Measurements from ENCODE around the gene OVCH2.
"Not testable (repeated sequence)": the region's sequence is repeated elsewhere in the genome, so short reads cannot be mapped to it uniquely, and the experiment has no call there.

Gene OVCH2

DNA sequence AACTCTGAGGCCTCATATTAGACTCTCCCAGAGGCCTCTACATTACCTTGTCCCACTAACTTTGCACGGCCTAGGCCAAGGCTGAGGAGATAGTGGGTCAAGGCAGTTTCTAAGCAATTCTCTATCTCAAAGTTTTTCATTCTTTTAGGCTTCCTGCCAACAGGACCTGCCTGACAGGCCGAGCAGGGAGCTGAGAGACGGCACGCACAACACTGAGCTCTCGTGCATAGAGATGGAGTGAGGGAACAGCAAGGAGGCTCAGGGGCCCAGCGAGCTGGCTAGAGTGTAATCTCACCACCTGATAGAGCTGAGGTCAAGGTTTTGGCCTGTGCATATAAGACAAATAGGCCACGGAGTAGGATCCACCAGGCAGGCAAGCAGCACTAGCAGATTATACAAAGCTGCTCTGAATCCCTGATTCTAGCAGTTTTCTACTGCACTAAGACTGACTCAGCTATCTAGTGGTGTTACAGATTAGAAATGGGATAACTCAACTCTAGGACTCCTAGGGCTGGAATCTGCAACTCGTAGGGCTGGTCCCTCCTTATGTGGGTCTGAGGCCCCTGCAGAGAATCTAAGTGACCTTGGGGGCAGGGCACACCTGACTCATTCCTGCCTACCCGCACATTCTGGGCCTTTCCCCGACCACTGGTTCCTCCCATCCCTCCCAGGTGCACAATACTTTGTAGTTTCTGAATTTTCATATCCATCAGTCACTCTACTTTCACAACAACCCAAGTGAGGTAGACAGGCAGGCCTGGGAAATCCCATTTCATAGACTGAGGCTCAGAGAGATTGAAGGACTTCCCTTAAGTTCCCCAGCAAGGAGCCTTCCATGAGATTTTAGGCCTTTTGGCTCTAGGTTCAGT is 34.7 kb downstream of the OVCH2 start:
- DNase-seq, result no peak

DNA sequence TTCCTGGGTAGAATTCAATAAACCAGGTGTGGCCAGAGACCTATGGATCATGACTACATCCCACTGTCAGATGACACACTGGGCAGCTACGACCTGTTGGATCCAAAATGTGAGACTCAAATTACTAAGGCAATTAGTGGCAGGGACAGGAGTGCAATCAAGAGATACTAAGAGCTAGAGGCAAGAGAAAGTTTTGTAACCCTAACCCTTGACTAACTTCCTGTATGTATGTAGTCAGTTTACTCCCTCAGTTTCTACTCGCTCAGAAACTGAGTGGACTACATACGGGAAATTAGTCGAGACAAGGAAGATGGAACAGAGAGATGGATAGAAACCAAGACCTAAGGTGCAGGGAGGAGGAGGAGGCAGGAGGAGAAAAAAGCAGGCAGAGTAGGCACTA is 35.6 kb downstream of the OVCH2 start:
- no peak for DNase-seq

GRCh38 chr11:7668911-7669310 is 37.4 kb downstream of the OVCH2 start:
- DNase-seq, result no peak

- DNase-seq, result no peak
Observed at GRCh38 chr11:7668464-7668863, 37.8 kb downstream of the OVCH2 start.

GRCh38 chr11:7667460-7667859 is 38.8 kb downstream of the OVCH2 start:
- DNase-seq, result no peak

DNA sequence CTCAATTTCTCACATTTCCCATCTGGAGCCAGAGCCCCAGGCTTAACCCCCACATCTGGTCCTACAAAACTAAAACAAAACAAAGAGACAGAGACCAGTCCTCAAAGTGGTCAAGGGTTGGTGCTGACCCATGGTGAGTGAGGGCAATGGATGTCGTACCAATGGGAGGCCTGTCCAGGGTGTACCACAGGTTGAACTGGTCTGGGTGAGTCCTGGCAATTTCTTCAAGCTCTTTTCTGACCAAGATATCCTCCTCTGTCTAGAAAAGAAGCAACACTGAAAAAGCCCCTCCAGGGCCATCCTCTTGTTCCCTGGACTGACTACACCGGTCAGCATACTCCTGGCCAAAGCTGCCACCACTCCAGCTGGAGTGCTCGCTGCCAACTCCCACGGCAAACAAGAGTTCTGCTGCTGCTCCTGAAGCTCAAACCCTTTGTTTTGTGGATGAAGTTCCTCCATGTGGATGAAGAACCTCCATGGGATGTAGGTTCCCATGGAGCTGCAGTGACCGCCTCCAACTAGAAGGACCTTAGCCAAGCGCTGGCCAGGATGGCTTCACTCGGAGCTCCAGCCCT is 39.9 kb downstream of the OVCH2 start:
- no peak for DNase-seq

GRCh38 chr11:7665473-7666291 is 40.6 kb downstream of the OVCH2 start:
- no peak for DNase-seq

- DNase-seq, result no peak
Observed at GRCh38 chr11:7664867-7665266, 41.4 kb downstream of the OVCH2 start.

DNA sequence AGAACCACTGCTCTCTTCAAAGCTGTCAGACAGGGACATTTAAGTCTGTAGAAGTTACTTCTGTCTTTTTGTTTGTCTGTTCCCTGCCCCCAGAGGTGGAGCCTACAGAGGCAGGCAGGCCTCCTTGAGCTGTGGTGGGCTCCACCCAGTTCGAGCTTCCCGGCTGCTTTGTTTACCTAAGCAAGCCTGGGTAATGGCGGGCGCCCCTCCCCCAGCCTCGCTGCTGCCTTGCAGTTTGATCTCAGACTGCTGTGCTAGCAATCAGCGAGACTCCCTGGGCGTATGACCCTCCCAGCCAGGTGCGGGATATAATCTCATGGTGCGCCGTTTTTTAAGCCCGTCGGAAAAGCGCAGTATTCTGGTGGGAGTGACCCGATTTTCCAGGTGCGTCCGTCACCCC is 42.7 kb downstream of the OVCH2 start:
- not testable (repeated sequence) for DNase-seq

GRCh38 chr11:7657306-7658025 is 48.8 kb downstream of the OVCH2 start:
- DNase-seq, result no peak

GRCh38 chr11:7656704-7657103 is 49.6 kb downstream of the OVCH2 start:
- DNase-seq, result no peak

GRCh38 chr11:7655253-7656217 is 50.7 kb downstream of the OVCH2 start:
- DNase-seq, result no peak

DNA sequence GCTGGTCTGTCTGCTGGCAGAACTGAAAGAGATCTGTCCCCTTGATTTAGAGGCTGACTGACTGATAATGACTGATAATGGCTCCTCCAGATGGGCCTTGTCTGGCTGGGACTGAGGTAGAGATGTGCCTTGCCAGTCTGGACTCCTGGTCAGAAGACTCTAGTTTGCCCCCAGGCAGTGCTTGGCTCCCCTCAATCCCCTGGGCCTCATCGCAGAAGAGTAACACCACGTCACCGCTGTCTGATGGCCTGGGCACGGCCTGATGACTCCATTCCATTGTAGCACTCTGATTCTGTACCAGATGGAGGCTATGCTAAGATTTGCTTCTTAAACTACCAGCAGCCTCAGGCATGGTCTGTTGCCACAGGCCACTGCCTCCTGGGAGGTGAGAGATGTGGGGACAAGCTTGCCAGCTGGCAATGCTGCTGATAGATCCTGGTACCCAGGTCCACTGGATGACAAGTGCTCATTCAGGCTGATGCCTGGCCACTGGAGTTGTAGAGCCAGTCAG is 52.0 kb downstream of the OVCH2 start:
- DNase-seq, result no peak

GRCh38 chr11:7651700-7652099 is 54.6 kb downstream of the OVCH2 start:
- DNase-seq, result no peak

DNA sequence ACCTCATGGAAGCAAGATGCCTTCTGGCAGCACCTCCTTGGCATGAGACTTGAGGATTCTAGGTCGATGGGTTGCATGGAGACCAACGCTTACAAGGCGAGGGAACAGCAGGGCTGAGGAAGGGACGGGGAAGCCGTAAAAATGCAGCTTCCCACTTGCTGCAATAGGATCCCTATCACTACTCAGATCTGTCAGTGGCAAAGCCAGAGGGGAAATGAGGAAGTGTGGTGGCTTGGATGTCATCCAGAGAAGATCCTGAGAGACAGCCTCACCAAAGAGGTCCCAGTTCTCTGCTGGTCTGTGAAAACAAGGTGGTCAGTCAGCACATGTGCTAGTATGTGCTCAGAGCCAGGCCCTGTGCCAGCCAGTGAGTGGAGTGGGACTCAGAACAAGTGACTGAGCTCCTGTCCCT is 55.1 kb downstream of the OVCH2 start:
- DNase-seq, result no peak

DNA sequence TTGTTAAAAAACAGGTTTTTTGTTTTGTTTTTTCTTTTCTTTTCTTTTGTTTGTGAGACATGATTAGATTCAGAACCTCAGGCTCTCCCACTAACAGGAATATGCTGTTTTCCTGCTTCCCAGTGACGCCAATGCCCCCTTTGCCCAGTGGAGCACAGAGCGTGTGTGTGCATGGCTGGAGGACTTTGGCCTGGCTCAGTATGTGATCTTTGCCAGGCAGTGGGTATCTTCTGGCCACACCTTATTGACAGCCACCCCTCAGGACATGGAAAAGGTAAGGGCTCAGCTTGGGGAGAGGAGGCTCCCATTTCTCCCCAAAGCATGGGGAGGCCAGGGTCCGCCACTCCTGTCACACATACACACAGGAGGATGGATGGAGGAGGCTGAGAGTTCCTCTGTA is 58.0 kb downstream of the OVCH2 start:
- no peak for DNase-seq

GRCh38 chr11:7646866-7647265 is 59.4 kb downstream of the OVCH2 start:
- no peak for DNase-seq

DNA sequence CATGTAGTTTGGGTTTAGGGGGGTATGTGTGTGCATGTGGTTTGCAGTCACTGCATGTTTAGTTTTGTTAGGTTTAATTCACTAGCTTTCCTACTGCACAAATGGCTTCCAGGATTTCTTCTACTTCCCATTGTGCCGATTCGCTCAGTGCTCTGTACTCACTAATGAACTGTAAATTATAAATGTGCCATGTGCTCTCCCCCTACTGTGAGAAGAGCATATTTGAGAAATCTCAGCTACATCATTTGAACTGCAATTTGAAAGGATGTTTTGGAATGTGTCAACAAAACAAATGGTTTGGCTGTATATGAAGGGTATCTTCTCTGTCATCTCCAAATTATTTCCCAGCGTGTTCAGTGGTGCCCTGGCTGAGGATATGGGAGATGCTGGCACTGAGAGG is 61.1 kb downstream of the OVCH2 start:
- no peak for DNase-seq

GRCh38 chr11:7643314-7643713 is 63.0 kb downstream of the OVCH2 start:
- no peak for DNase-seq

DNA sequence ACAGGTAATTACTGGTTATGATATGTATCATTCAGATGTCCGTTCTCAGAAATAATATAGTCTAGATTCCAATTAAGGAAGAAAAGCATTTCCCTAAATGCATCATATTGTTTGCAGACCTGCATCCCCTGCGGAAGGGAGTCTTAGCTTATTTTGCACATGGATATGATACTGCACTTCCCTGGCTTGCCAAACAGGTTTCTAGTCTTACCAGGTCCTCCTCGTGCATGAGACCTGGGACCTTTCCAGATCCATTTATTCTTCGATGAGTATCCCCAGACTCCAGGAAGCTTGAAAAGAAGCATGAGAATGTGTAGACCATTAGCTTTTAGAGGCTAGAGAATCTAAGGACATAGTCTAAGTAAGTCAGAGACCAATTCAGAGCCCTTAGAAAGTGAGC is 63.5 kb downstream of the OVCH2 start:
- DNase-seq, result no peak

DNA sequence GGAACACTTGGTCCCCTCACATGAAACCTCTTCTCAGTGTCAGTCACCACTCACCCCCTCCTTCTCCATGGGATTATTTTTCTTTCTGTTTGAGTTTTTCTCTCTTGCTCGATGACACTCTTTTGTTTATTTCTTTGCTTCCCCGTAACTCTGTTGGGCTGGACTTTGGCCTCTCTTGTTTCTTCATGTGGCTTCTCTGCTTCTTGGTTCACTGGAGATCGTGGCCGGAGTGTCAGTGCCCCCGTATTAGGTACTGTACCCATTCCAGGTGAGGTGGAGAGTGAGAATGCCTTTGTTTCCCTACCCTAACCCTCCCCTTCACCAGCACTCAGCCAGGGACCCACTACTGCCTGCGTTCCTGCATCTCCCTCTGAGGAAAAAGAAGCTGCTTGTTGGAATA is 65.5 kb downstream of the OVCH2 start:
- DNase-seq, result no peak

- DNase-seq, result no peak
Observed at GRCh38 chr11:7639643-7640025, 66.6 kb downstream of the OVCH2 start.

All from NCI-H1436 treated with DMSO at 0.1 percent for 48 hours (cell line).